ENCODE measurements around the gene KLHL13.
"Not testable (repeated sequence)": the region's sequence is repeated elsewhere in the genome, so short reads cannot be mapped to it uniquely, and the experiment has no call there.

KLHL13 gene

DNA sequence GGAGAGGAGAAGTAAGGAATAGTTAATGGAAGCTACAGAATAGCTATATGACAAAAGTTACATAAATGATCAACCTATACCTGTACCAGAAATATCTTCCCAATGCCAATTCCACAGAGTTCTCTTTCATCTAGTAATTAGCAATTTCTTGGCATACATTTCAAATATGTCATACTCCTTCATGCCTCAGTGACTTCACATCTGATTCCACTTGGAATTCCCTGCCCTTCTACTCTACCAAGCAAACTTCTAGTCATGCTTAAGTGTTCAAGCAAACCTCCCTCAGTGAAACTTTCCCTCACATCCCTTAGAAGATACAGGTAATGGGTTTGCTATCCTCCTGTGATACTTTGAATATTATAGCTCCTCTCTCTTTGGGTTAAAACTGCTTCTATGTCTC is 127.1 kb downstream of the KLHL13 start:
- DNase-seq: no peak

DNA sequence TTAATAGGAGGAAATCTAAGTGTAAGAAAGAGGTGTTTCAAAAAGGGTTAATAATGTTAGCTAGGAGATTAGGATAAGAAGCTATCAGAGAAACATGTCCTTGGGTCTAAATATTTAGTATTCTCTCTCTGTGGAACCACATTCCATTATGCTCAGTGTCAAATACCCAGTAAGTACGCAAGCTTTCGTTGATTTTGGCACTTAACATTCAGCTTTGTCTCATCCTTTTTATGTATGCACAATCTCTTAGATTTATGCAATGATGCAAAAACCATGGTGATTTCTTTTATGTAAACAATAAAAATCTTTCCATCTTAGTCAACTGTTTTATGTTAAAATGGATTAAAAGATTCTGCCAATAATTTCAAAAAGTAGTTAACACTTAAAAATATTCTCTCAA is 129.2 kb downstream of the KLHL13 start:
- no peak for DNase-seq

DNA sequence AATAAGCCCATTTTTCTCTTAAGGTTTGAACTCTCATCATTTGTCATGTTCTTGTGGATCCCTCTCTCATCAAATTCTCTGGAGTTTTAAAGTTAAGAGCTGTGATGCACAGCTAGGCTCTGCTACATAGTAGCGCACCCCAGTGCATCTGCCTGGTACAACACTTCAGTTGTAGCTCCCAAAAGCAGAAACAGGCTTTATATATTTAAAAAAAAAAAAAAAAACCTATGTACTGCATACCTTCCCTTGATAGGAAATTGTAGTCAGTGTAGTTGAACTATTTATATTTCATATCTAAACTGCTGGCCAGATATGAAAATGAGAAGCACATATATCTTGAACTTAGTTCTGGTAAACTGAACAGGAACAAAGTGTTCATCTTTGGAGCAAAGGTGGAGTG is 131.4 kb downstream of the KLHL13 start:
- peak; percentile 1 for DNase-seq

DNA sequence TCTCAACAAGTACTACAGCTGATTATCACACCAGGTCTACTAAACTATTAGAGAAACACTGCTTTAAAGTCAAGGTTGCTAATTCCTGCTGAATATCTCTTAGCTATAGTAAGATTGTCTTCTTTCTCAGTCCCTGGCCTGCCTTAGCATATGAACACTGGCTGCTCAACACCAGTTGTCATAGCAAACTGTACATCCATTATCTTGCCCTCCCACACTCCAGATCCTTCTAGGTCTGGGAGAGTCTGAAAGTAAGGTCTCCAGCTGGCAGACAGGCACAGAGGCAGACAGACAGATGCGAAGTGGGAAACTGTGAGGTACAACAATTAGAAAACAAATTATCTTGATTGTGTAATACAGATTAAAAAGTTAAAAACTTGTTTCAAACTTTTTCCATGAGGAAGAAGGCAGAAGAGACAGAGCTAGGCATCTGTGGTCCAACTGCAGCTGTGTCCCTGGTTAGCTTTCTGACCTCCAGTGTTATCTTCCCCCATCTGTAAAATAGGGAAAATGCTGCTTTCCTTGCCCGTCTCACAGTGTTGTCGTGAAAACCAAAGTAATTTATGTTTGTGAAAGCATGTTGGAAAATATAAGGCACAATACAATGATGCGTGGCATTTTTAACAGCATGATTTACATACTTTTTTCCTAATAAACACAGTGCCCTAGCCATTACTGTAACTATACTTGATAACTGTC is 133.8 kb downstream of the KLHL13 start:
- DNase-seq: no peak

DNA sequence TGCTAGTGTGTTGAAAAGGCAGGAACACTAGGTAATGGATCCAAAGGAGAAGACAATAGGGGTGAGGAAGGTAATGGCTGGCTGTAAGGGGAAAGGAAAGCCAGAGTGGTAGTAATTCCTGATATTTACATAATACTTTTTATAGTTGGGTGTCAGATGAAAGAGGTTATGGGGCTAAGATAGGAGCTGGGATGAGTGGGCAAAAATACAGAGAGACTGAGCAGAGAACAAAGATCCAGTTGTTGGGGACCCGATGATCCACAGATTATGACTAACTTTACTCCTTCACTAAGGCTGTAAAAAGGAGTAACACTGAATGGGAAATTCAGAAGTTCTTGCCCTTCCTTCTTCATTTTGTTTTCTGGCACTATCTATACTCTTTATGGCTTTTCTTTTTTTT is 138.2 kb downstream of the KLHL13 start:
- no peak for DNase-seq

DNA sequence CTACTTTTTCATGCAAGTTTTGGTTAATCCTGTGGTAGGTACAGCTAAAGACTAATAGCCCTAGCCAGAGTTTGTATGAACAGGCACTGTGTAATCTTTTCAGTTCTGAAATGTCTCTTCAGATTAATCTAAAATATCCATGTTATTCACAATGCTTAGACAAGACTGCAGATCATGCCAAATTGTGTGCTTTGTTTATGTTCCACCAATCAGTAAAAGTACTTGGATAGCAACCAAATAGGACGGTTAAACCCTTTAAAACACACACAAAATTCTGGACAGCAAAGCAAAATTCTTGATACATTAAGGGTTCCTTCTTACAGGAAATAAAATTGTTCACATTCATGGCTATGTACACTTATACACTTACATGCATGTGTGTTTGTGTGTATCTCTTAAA is 139.1 kb downstream of the KLHL13 start:
- no peak for DNase-seq

DNA sequence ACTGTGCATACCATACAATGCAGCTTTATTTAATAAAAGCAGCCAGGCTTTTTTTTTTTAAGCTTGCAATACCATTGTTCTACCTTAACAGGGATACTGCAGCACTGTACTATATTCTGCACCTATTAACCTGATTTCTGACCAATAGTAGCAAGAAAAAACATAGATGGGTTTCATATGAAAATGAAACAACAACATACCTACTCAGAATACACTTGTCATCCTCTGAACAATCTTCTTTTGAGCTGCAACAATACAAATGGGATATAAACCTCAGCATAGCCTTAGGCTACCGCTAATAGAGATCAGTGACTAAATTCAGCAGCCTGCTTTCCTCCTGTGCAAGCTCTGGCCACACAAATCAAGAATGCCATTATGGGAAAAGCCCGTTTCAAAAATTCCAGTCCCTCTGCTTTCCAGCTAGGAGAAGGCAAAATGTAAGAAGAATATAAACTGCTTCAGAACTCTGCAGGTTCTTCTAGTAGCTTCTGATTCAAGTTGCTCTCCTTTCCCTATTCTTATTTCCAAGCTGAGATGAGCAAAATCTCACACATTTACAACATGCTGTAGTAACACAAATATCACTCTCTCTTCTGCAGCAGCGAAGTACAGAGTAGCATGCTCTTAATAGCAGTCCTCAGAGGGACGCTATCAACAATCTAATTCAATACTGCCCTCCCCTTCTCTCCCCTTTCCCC is 143.4 kb downstream of the KLHL13 start:
- peak; percentile 2 for DNase-seq

DNA sequence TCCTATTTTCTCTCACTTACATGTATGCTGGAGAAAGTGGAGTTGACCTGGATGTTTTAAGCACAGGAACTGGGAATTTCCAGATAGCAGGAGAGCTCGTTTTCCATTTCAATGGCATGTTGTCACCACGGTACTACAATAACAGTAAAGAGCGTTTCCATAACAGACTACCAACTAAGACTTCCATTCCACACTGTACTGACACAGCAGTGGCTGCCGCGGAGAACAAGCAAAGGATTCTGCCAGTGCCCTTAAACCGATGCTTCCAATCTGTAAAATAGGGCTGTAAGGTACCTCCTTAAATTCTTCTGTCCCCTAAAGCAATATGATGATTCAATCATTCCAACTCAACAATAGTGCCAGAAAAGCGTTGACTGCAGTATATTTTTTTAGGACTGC is 143.9 kb downstream of the KLHL13 start:
- peak; percentile 6 for DNase-seq

DNA sequence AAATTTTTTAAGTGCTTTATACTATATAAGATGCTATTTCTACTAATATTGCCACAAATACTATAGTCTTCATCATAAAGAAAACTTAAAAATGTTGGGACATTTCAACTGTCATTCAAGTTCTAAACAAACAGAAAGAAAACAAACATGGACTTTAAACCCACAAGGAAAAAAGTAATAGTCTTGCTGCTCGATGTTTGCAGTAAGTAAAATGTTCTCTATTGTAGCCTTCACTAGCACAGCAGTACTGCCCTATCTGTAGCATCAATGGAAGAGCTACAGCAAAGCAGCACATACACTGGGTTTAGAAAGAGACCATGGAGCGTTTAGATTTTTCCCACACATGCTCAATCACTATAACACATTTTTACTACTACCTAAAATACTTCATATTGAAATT is 146.8 kb downstream of the KLHL13 start:
- DNase-seq: no peak

DNA sequence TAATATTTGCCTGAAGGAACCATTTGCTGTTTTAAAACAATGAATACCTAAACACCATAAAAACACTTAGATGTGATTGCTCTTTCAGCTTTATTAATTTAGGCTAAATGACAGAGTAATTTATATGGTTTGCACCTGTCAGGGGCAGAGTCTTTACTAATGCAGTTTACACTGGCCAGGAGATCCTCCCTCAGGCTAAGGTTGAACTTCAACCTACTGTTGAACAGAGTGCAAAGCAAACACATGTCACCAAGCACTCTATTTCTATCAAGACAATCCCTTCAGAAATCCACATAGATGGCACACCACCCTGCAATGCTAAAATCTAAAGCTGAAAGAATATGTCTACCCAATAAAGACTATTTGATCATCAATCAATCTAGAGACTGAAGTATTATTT is 147.3 kb downstream of the KLHL13 start:
- no peak for DNase-seq

DNA sequence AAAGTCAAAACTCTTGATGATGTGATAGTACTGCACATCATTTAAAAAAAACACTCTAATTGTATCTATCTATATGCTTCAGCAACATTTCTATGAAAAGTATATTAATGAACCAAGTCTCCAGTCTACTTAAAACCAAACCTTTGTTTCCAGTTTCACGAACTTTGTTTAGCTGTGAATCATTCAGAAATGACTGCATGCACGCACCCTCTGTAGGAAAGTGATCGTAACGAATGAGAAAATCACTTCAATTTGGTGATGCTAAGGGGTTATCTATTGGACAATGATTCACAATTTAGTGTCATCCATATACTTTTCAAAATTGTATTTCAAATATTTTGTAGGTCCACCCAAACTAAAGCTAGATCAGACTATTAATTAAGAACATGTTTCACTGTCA is 157.6 kb downstream of the KLHL13 start:
- no peak for DNase-seq

DNA sequence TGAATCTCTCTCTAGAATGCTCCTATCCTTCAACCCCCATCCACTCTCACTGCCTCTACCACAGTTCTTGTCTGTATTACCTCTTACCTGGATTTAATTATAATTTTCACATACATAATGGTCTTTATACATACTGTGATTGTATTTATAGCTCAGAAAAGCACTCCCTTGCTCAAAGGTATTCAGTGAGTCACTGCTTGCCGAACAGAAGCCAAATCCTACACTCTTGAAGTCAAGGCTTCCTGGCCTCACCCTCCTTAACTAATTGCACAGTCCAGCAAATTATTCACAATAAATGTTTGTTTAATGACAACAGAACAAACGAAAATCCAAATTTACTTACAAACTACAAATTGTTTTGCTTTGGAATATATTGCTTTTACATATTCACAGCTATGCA is 159.5 kb downstream of the KLHL13 start:
- DNase-seq: no peak

DNA sequence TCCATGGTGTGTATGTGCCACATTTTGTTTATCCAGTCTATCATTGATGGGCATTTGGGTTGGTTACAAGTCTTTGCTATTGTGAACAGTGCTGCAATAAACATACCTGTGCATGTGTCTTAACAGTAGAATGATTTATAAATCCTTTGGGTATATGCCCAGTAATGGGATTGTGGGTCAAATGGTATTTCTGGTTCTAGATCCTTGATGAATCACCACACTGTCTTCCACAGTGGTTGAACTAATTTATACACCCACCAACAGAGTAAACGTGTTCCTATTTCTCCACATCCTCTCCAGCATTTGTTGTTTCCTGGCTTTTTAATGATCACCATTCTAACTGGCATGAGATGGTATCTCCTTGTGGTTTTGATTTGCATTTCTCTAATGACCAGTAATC is 177.3 kb downstream of the KLHL13 start:
- not testable (repeated sequence) for DNase-seq

DNA sequence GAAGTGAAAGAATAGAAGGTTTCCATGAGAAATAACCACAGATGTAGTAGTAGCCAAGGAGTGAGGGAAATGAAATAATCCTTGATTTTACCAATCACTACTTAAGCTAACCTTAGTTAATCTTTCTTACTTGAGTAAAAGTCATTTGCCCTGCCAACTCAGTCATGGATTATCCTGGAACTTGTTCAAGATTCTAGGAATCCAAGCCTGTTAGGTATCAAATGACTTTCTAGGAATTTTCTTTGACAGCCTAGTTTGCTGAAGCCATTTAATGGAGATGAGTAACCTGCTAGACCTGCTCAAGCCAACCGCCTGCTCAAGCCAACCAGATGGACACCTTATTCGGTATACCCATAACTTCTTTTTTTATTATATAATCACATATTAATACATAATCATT is 180.5 kb downstream of the KLHL13 start:
- no peak for DNase-seq

DNA sequence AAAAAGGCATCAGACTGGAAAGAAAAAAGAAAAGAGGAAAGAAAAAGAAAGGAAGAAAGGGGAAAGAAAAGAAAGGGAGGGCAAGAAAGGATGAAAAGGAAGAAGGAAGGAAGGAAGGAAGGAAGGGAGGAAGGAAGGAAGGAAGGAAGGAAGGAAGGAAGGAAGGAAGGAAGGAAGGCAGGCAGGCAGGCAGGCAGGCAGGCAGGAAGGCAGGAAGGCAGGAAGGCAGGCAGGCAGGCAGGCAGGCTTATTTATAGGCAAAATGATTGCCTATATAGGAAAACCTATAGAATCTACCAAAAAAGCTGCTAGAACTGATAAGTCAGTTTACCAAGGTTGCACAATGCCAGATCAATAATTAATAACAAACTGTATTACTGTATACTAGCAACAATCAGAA is 186.5 kb downstream of the KLHL13 start:
- DNase-seq: not testable (repeated sequence)

DNA sequence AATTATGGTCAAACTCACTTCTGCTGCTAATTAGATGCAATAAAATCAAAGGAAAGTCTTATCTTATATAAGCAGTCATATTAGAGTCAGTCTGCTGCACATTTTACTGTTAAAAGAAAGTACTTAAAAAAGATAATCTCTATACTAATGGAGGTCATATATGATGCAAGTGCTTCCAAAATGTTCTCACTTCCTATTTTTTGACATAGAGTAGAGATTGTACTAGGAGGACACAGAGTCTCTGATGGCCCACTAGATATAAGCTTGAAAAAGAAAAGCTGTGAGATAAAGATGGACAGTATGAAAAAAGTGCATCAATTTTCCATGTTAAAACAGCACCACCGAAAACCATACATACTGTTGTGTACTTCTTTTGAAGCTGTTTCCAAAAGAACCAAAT is 196.9 kb downstream of the KLHL13 start:
- DNase-seq: no peak

DNA sequence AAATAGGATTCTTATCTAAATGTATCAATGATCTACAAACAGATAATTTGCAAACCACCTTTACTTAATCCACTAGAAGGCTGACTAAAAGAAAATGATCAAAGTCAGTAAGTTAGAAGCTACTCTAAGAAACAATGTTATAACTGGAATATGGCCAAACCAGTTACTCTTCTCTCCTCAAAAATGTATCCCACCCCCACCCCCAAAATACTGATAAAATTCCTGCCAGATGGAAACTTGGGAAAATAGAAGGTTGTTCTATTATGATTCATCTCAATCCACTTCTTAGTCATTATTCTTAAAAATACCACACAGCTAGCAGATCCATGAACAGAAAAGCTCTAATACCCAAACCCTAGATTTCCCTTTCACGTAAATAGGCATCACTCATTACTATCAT is 206.4 kb downstream of the KLHL13 start:
- DNase-seq: no peak

DNA sequence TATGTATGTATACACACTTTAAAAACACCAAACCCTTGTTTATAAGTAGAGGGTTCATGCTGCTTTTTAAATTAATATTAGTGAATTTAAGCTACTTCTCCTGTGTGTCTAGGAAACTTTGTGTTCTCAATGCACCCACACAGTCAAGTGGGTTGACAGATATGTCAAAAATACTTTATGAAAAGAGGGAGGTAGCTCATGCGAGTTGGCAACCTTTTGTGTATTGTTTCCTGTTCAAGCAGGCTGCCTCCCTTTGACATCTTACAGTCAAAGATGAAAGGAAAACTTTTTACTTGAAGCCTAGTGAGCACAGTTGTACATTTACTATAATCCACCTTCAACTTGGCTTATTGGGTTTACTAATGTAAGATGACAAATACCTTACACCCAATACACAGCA is 218.4 kb downstream of the KLHL13 start:
- no peak for DNase-seq

DNA sequence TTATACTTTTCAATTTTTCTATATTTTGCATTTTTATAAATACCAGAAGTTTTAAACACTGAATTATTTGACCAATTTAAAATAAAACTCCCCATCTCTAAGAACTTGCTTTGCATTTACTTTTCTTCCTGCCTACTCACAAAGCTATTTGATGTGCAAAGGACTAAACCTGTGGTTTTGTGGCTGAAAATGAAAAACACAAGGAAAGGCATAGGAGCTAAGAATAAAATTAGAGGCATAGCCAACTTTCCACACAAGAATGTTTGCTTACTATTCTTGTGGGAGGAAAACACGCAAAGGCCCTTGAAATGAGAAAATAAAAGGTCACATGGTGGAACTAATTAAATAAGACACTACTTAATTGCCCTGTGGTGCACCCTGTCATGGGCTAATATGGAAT is 221.2 kb downstream of the KLHL13 start:
- no peak for DNase-seq

DNA sequence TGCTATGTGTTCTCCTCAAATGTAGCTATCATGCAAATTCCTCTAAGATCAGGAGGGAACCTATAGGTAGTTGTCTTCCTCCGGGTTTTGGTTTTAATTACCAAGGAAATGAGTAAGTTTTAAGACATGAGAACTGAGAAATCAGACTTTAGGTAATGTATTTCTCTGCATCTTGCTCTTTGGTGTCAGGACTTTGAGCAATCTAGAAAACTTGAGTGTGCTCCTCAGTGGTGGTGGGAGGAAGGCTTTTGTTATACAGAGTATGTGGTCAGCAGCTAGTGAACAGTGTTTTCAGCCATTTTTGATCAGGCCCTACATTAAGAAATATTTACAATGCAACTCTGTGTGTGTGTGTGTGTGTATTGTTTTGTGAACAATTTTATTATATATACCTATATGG is 224.1 kb downstream of the KLHL13 start:
- no peak for DNase-seq

DNA sequence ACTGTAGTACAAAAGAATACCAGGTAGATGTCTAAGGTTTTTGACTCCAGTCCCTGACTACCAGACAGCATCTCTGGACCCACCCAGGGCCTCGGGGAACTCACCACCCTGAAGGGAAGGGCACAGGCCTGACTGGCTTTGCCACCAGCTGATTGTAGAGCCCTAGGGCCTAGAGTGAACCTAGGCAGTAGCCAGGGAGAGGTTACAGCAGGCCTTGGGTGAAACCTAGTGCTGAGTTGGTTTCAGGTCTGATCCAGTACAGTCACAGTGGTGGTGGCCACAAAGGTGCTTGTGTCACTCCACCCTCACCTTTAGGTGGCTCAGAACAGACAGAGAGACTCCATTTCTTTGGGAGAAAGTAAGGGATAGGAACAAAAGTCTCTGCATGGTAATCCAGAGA is 244.8 kb downstream of the KLHL13 start:
- DNase-seq: no peak

DNA sequence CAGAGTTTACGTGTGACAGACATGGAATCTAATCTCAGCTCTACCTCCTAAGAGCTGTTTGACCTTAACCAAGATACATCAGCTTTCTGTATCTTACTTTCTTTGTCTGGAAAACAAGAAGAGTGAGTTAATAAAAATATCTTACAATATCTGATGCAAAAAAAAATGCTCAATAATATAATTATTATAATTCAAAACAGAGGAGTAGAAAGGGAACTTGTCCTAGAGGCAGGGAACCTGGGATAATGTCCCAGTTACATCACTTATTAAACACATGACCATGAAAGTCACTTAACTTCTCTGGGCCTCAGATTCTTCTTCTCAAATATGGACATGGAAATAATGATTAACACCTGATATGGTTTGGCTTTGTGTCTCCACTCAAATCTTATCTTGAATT is 256.1 kb downstream of the KLHL13 start:
- DNase-seq: no peak

DNA sequence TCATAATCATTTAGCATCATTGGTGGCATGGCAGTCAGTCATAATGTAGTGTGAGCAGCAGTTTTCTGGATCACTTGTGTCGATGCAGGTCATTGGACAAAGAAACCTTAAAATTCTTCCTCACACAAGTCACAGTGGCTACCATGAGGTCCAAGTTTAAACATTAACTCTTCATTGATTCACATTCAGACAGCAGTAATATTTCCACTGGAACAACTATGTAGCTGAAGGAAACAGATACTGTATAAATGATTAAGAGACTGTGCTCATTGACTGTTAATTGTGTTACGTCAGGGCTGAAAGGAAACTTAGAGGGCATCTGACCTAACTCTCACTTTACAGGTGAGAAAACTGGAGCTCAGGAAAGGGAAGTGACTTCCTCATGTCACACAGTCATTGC is 261.8 kb downstream of the KLHL13 start:
- DNase-seq: no peak

DNA sequence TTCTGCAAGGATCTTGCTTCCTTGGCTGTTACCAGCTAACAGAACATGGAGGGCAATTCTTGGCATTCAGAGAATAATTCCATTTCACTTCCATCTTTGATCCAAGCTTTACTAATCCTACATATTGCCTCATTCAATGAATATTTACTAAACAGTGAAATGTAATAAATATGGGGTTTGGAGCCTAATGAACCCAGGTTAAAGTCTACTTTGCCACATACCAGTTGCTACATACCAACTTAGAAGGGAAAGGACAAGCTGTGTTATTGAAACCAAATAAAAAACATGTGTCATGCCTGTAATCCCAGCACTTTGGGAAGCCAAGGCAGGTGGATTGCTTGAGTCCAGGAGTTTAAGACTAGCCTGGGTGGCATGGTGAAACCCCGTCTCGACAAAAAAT is 265.6 kb downstream of the KLHL13 start:
- DNase-seq: no peak

All from NCI-H510A treated with DMSO at 0.1 percent for 48 hours (cell line).